HG02970 (cell line): ENCODE data around the gene KRT17.

Experiments
- ATAC-seq: cut with Tn5 transposase; IDR thresholded peaks from one replicate; pipeline ENCODE4 v1.9.1; 2021; ENCODE audit warnings: mild to moderate bottlenecking, moderate library complexity, moderate number of reproducible peaks; ENCODE audit not compliant: unreplicated experiment, low FRiP score

Gene KRT17

GRCh38 chr17:41624208-41625101 is at the start of gene KRT17:
Gene KRT17, minus strand, starts transcription at chr17:41624575. Its CDS starts 66 bp downstream, at chr17:41624509.
- no peak for ATAC-seq

DNA sequence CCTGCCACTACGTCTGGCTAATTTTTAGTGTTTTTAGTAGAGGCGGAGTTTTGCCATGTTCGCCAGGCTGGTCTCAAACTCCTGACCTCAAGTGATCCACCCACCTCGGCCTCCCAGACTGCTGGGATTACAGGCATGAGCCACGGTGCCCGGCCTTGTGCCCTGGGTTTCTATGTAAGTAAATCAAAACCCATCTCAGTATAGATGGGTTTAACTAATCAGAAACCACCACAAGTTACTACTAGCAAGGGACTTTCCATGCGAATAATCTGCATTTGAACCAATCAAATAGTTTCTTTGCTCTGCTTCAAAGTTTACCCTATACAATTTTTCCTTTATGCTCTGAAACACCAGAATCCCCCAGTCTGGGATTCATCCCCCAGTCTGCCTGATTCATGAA is 47.8 kb upstream of the KRT17 start:
- no peak for ATAC-seq

DNA sequence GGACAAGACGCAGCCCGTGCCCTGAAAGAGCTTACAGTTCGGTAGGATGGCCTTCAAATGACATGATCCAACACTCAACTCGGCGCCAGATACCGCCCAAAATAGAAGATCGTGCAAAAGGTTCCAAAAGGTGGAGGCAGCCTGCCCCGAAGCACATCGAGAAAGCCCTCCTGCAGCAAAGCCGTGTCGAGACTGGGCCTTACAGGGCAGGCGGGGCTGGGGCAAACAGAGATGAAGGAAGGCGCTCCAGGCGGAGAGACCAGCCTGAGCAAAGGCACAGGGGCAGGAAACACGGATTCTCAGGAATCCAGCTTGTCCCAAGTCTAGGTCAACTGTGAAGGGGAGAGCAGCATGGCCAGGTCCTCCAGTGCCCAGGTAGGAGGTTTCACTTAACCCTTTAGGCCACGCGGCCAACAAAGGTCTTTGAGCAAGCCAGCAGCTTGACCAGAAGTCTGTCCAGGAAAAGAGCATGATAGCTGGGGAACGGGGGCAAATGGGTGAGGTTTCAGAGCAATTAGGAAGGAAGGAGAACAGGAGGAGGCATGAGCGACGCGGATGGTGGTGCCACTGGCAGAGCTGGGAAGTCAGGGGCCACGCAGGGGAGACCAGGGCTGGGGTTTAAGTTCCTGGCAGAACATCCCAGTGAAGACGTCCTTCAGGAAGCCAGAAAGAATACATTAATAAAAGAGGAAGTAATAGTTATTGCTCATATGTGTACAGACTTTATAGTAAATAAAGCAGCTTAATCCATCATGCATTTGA is 43.1 kb upstream of the KRT17 start:
- no peak for ATAC-seq

DNA sequence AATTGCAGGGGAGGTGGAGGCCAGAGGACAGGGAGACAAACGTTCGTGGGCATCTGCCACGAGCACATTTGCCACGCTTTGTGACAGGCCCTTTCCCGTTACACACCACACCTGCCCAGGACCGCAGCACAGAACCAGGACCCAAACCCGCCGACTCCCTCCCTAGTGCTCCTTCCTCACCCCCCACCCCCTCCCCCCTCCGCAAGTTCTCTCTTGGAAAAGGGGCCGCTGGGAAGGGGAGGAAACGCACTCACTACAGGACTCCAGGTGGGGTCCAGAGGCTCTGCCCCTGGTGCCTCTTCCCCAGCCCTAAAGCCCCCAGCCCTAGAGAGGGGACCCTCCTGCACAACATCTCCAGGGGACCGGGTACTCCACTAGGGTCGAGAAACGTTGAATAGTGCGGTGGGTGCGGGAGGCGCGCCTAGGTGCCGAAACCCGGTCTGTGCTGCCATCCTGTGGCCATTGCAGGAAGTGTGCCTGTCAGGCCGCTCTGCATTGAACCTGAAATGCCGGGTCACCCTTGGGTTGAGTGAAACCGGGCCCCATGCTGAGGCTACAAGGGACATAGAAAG is 42.4 kb upstream of the KRT17 start:
- no peak for ATAC-seq

DNA sequence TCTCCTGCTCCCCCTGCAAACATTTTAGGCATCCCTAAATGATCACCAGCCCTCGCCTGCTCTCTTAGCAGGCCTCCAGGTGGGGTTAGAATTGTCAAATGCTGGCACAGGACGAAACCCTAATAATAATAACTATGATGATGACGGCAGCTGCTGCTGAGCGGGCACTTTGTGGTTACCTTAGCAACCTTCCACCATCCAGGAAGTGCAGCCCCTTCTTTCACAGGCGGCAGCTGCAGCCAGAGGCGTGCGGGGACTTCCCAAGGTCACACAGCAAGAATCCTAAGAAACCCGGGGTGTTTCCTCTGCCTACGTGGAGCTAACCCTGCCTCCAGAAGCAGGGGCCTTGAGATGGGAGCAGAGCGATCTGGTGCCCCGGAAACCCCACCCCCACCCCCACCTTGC is 41.9 kb upstream of the KRT17 start:
- peak; percentile 35 for ATAC-seq

GRCh38 chr17:41665566-41666236 is 41.3 kb upstream of the KRT17 start:
- ATAC-seq, result peak; percentile 76

DNA sequence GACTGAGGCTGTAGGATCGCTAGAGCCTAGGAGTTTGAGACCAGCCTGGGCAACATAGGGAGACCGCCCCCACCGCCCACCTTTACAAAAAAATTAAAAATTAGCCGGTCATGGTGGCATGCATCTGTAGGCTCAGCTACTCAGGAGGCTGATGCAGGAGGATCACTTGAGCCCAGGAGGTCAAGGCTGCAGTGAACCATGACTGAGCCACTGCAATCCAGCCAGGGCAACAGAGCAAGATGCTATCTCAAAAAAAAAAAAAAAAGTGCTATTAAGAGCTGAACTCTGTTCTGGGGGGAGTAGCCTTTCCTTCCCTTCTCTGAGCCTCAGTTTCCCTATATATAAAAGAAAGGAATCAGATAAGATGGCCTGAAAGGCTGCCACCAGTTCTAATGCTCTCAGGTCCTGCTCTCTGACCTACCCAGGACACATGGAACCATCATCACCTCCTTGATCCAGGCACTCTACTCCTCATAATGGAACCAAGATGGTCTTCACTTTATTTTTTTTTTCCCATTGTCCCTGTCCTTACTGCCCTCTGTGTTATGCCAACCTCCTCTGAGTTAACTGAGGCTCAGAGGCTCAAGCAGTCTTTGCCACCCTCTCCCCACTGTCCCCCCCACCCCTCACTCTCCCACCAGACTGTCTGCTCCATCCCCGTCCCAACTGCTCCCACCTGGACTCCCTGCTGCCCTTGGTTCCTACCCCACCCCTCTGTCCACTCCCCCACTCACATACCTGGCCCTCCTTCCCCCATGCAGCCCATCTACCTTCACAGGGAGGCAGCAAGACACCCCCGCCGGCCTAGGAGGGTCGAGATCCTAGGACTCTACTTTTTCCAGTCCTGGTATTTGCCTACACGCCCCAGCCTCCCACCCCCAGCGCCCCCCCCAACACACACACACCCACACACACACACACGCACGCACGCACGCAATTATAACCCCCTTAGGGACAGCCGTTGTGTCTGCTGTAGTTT is 40.5 kb upstream of the KRT17 start:
- no peak for ATAC-seq

GRCh38 chr17:41664172-41664457 is 39.7 kb upstream of the KRT17 start:
- no peak for ATAC-seq

- no peak for ATAC-seq
Measured at GRCh38 chr17:41663451-41664171, 39.2 kb upstream of the KRT17 start.

GRCh38 chr17:41660221-41660711 is 35.9 kb upstream of the KRT17 start:
- no peak for ATAC-seq

- ATAC-seq, result no peak
Measured at GRCh38 chr17:41659427-41660212, 35.2 kb upstream of the KRT17 start.

GRCh38 chr17:41658846-41659245 is 34.5 kb upstream of the KRT17 start:
- no peak for ATAC-seq

GRCh38 chr17:41657936-41658335 is 33.6 kb upstream of the KRT17 start:
- no peak for ATAC-seq

DNA sequence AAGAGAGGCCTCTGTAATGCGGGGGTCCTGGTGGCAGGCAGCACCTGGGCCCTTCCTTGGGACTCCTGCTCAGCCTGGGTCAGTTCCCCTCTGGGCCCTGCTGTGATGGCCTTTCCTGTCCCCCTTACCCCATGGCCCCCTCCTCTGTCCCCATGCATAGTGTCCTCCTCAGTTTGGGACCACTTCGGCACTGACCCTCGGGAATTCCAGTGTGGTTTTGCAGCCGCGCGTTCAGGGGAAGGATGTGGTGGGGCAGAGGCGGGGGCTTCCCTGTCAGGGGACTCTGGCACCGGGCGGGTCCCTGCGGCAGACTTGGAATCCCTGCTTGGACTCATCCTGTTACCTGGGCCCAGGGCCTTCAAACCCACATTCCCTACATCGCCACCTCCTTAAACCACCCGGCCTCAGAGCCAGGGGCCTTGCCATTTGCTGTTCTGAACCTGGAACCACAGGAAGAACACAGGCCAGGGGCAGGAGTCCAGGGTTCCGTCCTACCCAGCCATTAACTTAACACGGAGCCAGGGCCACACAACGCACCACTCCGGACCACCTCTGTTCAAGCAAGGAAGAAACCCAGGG is 32.9 kb upstream of the KRT17 start:
- no peak for ATAC-seq

- ATAC-seq, result no peak
Measured at GRCh38 chr17:41656249-41657023, 32.1 kb upstream of the KRT17 start.

DNA sequence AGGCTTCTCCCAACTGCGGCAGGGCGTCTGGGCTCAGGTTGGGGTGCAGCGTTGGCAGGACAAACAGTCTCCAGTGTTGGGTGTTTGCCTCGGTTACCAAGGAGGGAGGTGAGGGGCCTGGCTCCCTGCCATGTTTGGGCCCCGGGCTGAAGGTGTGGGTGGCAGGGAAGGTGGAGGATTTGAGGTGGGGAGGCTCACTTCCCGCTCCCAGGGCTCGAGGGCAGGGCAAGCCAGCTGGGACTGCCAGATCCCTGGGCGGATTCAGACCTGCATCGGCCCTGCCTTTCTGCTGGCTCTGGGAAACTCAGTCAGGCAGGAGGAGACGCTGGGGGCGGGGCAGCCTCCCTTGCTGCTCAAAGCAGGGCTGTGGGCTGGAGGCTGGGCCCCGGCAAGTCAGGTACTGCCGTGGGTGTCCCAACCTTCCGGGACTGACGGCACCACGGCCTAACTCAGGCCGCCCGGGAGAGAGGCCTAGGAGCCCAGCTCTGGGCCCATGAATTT is 31.3 kb upstream of the KRT17 start:
- ATAC-seq, result no peak
